ENCODE measurements around the gene PERM1.
A peak's percentile ranks its signal among the peaks of the same experiment; 100 is the strongest.

Gene PERM1

DNA sequence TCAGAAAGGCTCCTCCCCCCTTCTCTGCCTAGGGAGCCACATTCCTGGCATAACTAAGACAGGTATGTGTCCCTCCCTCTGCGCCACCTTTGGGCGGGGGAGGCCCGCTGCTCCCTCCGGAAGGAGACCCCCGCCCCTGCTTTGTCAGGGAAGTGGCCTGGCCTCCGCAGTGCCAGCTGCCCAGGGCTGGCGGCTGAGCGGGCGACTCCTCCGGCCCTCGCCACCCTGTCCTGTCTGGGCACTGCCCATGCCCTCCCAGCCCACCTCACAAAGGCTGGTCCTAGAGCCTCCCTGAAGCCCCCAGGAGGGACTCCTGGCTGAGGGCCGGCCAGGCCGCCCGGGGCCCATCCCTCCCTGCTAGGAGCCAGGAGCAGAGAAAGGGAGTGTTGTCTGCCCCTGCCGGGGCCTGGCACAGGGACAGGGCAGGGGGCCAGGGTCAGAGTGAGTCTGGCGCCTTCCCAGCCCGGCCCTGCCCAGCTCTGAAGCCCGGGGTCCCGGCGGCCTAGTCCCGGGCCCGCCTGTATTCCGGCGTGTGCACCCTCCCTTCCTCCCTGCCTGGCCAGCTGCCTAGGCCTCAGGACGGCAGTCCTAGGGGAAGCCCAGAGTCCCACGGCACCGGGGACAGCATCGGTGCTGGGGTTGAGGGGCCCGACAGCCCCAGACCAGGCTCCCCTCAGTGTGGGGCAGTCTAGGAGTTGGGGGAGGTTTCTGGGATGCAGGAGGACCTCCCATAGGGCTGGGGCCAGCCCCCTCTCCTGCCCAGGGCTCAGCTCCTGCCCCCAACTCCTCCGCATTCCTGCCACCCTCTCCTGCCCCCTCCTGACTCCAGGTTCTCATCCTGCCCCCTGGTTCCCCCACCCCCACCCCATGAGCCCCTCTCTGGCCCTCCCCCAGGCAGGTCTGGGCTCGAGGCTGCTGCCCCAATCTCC is 43.1 kb upstream of the PERM1 start:
- TF ChIP-seq FOXM1 (IDR thresholded peaks at IDR 0.05; ENCODE audit: borderline replicate concordance, low read depth) (peak; percentile 37; the same call in 1 of the 2 replicates), RAD21 (IDR thresholded peaks at IDR 0.05; ENCODE audit: low read depth) (no peak), ZBTB7A (IDR thresholded peaks at IDR 0.05; ENCODE audit: low read depth) (peak; percentile 100), EGR1 (IDR thresholded peaks at IDR 0.05) (peak; percentile 69), EP300 (IDR thresholded peaks at IDR 0.05; ENCODE audit: borderline replicate concordance) (peak; percentile 79), NFIC (IDR thresholded peaks at IDR 0.05) (peak; percentile 60; the same call in 1 of the 2 replicates), CEBPB (IDR thresholded peaks at IDR 0.05) (no peak), TEAD4 (IDR thresholded peaks at IDR 0.05) (peak; percentile 100), CREB1 (IDR thresholded peaks at IDR 0.05; ENCODE audit: low read depth) (no peak), TCF12 (IDR thresholded peaks at IDR 0.05; ENCODE audit: low read depth) (peak; percentile 89)
- TF ChIP-seq, protein P1, sequence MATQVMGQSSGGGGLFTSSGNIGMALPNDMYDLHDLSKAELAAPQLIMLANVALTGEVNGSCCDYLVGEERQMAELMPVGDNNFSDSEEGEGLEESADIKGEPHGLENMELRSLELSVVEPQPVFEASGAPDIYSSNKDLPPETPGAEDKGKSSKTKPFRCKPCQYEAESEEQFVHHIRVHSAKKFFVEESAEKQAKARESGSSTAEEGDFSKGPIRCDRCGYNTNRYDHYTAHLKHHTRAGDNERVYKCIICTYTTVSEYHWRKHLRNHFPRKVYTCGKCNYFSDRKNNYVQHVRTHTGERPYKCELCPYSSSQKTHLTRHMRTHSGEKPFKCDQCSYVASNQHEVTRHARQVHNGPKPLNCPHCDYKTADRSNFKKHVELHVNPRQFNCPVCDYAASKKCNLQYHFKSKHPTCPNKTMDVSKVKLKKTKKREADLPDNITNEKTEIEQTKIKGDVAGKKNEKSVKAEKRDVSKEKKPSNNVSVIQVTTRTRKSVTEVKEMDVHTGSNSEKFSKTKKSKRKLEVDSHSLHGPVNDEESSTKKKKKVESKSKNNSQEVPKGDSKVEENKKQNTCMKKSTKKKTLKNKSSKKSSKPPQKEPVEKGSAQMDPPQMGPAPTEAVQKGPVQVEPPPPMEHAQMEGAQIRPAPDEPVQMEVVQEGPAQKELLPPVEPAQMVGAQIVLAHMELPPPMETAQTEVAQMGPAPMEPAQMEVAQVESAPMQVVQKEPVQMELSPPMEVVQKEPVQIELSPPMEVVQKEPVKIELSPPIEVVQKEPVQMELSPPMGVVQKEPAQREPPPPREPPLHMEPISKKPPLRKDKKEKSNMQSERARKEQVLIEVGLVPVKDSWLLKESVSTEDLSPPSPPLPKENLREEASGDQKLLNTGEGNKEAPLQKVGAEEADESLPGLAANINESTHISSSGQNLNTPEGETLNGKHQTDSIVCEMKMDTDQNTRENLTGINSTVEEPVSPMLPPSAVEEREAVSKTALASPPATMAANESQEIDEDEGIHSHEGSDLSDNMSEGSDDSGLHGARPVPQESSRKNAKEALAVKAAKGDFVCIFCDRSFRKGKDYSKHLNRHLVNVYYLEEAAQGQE (IDR thresholded peaks at IDR 0.05; ENCODE audit: low read depth) = no peak

DNA sequence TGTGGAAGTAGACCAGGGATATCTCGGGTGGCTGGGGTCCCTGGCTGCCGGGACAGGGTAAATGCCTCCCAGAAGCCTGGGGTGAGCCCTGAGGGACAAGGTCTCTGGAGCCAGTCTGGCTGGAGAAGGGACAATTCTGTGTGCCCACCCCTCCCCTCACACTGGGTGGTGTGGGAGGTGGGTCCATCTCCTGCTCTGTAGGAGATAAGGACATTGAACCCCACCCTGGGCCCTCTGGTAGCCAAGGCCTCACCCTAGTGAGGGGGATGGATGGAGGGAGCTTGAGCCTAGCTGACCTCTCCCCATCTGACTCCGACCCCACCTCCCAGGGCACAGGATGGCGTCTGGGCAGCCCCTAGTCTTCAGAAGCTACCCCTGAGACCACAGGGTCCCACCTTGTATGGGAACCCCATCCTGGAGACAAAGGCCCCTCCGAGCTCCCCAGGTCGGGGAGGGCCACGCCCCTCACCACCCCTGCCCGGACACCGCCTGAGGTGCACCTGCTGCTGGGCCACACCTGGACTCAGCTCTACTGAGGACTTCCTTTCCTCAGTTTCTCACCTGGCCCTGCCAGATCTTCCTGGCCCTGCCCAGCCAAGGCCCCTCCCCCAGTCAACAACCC is 42.4 kb upstream of the PERM1 start:
- TF ChIP-seq TAF1 (IDR thresholded peaks at IDR 0.05; ENCODE audit: low read depth) (no peak), EGR1 (IDR thresholded peaks at IDR 0.05) (no peak), CREB1 (IDR thresholded peaks at IDR 0.05; ENCODE audit: low read depth) (no peak)
- TF ChIP-seq, protein P2, sequence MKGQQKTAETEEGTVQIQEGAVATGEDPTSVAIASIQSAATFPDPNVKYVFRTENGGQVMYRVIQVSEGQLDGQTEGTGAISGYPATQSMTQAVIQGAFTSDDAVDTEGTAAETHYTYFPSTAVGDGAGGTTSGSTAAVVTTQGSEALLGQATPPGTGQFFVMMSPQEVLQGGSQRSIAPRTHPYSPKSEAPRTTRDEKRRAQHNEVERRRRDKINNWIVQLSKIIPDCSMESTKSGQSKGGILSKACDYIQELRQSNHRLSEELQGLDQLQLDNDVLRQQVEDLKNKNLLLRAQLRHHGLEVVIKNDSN (IDR thresholded peaks at IDR 0.05) = no peak

DNA sequence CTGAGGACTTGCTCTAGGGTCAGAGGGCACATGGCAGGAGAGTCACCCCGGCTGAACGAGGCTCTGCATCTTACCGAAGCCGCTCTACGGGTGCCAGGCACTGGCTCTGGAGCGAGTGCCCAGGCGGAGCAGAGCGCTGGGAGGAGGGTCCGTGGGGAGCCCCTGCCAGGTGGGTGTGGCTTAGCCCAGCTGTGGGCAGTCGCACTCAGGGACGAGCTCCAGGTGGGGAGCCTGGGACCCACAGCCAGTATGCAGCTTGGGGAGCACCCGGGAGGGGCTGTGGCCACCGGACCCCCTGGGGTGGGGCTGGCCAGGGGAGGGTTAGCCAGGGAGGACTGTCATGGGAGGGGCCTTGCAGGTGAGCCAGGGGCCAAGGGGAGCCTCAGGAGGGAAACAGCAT is 41.8 kb upstream of the PERM1 start:
- TF ChIP-seq FOXM1 (IDR thresholded peaks at IDR 0.05; ENCODE audit: borderline replicate concordance, low read depth) (no peak), RAD21 (IDR thresholded peaks at IDR 0.05; ENCODE audit: low read depth) (no peak), CREB1 (IDR thresholded peaks at IDR 0.05; ENCODE audit: low read depth) (no peak), TEAD4 (IDR thresholded peaks at IDR 0.05) (no peak), CEBPB (IDR thresholded peaks at IDR 0.05) (no peak), EGR1 (IDR thresholded peaks at IDR 0.05) (no peak), NFIC (IDR thresholded peaks at IDR 0.05) (peak; percentile 21; the same call in 1 of the 2 replicates), TCF12 (IDR thresholded peaks at IDR 0.05; ENCODE audit: low read depth) (no peak), EP300 (IDR thresholded peaks at IDR 0.05; ENCODE audit: borderline replicate concordance) (no peak), TAF1 (IDR thresholded peaks at IDR 0.05; ENCODE audit: low read depth) (no peak; the same call in 1 of the 2 replicates), YY1 (IDR thresholded peaks at IDR 0.05; ENCODE audit: low read depth) (no peak), ZBTB7A (IDR thresholded peaks at IDR 0.05; ENCODE audit: low read depth) (no peak; the same call in 1 of the 2 replicates)
- TF ChIP-seq, protein P1 (IDR thresholded peaks at IDR 0.05; ENCODE audit: low read depth) = no peak
- TF ChIP-seq, protein P3, sequence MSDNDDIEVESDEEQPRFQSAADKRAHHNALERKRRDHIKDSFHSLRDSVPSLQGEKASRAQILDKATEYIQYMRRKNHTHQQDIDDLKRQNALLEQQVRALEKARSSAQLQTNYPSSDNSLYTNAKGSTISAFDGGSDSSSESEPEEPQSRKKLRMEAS (IDR thresholded peaks at IDR 0.05) = peak; percentile 55
- TF ChIP-seq, protein P2 (IDR thresholded peaks at IDR 0.05) = no peak

DNA sequence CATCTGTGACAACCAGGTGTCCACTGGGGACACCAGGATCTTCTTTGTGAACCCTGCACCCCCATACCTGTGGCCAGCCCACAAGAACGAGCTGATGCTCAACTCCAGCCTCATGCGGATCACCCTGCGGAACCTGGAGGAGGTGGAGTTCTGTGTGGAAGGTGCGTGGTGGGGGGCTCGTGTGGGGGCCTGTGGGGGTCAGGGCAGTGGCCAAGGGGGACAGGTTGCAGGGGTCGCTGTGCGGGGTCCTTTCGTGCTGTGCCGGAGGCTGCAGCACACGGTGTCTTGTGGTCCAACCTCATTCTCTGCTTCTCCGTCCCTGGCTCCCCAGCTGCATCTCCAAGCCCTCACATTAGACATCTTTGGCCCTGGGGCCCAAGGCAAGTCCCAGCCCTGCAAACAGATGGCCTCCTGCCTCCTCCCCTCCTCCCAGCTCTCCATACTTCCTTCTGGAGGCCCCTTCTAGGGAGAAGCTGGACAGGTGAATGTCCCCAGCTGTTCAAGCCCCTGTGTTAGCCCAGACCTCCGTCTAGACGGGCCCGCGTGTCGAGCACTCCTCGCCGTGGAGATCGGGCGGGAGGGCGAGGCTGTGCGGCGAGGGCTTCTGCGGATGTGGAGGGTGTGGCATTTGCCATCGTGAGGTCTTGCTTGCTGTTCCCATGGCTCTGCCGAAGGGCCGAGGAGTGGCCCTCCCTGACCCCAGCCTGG is 40.6 kb upstream of the PERM1 start:
- TF ChIP-seq, protein P2 (IDR thresholded peaks at IDR 0.05) = no peak
- no peak for TF ChIP-seq YY1 (IDR thresholded peaks at IDR 0.05; ENCODE audit: low read depth)
- TF ChIP-seq EP300 (IDR thresholded peaks at IDR 0.05; ENCODE audit: borderline replicate concordance) = no peak
- TF ChIP-seq TAF1 (IDR thresholded peaks at IDR 0.05; ENCODE audit: low read depth) = no peak
- no peak for TF ChIP-seq TCF12 (IDR thresholded peaks at IDR 0.05; ENCODE audit: low read depth)
- TF ChIP-seq NFIC (IDR thresholded peaks at IDR 0.05) = no peak
- no peak for TF ChIP-seq TEAD4 (IDR thresholded peaks at IDR 0.05)
- TF ChIP-seq, protein P3 (IDR thresholded peaks at IDR 0.05) = no peak
- TF ChIP-seq RAD21 (IDR thresholded peaks at IDR 0.05; ENCODE audit: low read depth) = no peak
- no peak for TF ChIP-seq CEBPB (IDR thresholded peaks at IDR 0.05)
- TF ChIP-seq EGR1 (IDR thresholded peaks at IDR 0.05) = no peak
- TF ChIP-seq, protein P1 (IDR thresholded peaks at IDR 0.05; ENCODE audit: low read depth) = no peak
- no peak for TF ChIP-seq ZBTB7A (IDR thresholded peaks at IDR 0.05; ENCODE audit: low read depth)
- TF ChIP-seq CREB1 (IDR thresholded peaks at IDR 0.05; ENCODE audit: low read depth) = no peak
- no peak for TF ChIP-seq FOXM1 (IDR thresholded peaks at IDR 0.05; ENCODE audit: borderline replicate concordance, low read depth)
